ENCODE results near the gene CNOT6. TPM values are rescaled to one million over a fixed set of nuclear protein-coding genes. Genes with fewer than 3 reads are reported as not detected.
"Not testable (repeated sequence)": the region's sequence is repeated elsewhere in the genome, so short reads cannot be mapped to it uniquely, and the experiment has no call there.

Gene CNOT6
- total RNA-seq, 1 donor from 2014 or later = 46.3 TPM

GRCh38 chr5:180495991-180496741, 2.0 kb downstream of the CNOT6 start:
- Mint-ChIP-seq H3K36me3 (ENCODE audit: low read depth, unreplicated experiment) (peaks cover 16% of the 10 kb centered on the region), H3K27me3 (ENCODE audit: unreplicated experiment) (peaks cover 10% of the 10 kb centered on the region), H3K4me1 (ENCODE audit: unreplicated experiment) (peaks cover 34% of the 10 kb centered on the region), H3K4me3 (ENCODE audit: unreplicated experiment) (peak overlapping the region; percentile 59), H3K9me3 (ENCODE audit: unreplicated experiment) (no peaks in the 10 kb centered on the region), H3K27ac (ENCODE audit: unreplicated experiment) (peak overlapping the region; percentile 75)
- DNase-seq (ENCODE audit: low spot score) = no peak
- TF ChIP-seq, protein P1, sequence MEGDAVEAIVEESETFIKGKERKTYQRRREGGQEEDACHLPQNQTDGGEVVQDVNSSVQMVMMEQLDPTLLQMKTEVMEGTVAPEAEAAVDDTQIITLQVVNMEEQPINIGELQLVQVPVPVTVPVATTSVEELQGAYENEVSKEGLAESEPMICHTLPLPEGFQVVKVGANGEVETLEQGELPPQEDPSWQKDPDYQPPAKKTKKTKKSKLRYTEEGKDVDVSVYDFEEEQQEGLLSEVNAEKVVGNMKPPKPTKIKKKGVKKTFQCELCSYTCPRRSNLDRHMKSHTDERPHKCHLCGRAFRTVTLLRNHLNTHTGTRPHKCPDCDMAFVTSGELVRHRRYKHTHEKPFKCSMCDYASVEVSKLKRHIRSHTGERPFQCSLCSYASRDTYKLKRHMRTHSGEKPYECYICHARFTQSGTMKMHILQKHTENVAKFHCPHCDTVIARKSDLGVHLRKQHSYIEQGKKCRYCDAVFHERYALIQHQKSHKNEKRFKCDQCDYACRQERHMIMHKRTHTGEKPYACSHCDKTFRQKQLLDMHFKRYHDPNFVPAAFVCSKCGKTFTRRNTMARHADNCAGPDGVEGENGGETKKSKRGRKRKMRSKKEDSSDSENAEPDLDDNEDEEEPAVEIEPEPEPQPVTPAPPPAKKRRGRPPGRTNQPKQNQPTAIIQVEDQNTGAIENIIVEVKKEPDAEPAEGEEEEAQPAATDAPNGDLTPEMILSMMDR (IDR thresholded peaks at IDR 0.05; ENCODE audit: unreplicated experiment) = no peak

GRCh38 chr5:180496806-180497205, 2.6 kb downstream of the CNOT6 start:
- not testable (repeated sequence) for DNase-seq (ENCODE audit: low spot score); H3K9me3 Mint-ChIP-seq (ENCODE audit: unreplicated experiment); H3K4me3 Mint-ChIP-seq (ENCODE audit: unreplicated experiment); H3K27me3 Mint-ChIP-seq (ENCODE audit: unreplicated experiment); H3K27ac Mint-ChIP-seq (ENCODE audit: unreplicated experiment)
- Mint-ChIP-seq H3K36me3 (ENCODE audit: low read depth, unreplicated experiment) (peaks cover 16% of the 10 kb centered on the region), H3K4me1 (ENCODE audit: unreplicated experiment) (peaks cover 28% of the 10 kb centered on the region)

DNA sequence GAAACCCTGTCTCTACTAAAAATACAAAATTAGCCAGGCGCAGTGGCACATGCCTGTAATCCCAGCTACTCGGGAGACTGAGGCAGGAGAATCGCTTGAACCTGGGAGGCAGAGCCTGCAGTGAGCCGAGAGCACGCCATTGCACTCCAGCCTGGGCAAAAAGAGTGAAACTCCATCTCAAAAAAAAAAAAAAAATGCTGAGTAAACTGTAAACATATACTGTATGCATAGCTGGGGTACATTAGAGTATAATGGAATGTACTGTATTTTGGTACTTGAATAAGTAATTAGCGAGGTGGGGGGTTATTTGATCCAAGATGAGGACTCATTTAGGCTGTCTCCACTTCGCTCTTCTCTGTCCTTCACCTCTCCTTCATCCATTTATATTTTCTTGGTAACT, 3.7 kb downstream of the CNOT6 start:
- Mint-ChIP-seq H3K4me1 (ENCODE audit: unreplicated experiment) (peaks cover 25% of the 10 kb centered on the region), H3K36me3 (ENCODE audit: low read depth, unreplicated experiment) (peaks cover 16% of the 10 kb centered on the region)
- not testable (repeated sequence) for H3K4me3 Mint-ChIP-seq (ENCODE audit: unreplicated experiment); H3K9me3 Mint-ChIP-seq (ENCODE audit: unreplicated experiment); DNase-seq (ENCODE audit: low spot score); H3K27ac Mint-ChIP-seq (ENCODE audit: unreplicated experiment); H3K27me3 Mint-ChIP-seq (ENCODE audit: unreplicated experiment)

GRCh38 chr5:180498378-180498777, 4.2 kb downstream of the CNOT6 start:
- H3K27me3 Mint-ChIP-seq (ENCODE audit: unreplicated experiment) = peaks cover 2% of the 10 kb centered on the region
- H3K9me3 Mint-ChIP-seq (ENCODE audit: unreplicated experiment) = no peaks in the 10 kb centered on the region
- H3K27ac Mint-ChIP-seq (ENCODE audit: unreplicated experiment) = no peak overlapping the region
- no peak overlapping the region for H3K4me3 Mint-ChIP-seq (ENCODE audit: unreplicated experiment)
- TF ChIP-seq, protein P1 (IDR thresholded peaks at IDR 0.05; ENCODE audit: unreplicated experiment) = no peak
- peaks cover 21% of the 10 kb centered on the region for H3K4me1 Mint-ChIP-seq (ENCODE audit: unreplicated experiment)
- no peak for DNase-seq (ENCODE audit: low spot score)
- peaks cover 13% of the 10 kb centered on the region for H3K36me3 Mint-ChIP-seq (ENCODE audit: low read depth, unreplicated experiment)

- H3K4me3 Mint-ChIP-seq (ENCODE audit: unreplicated experiment) = no peak overlapping the region
- no peak overlapping the region for H3K27ac Mint-ChIP-seq (ENCODE audit: unreplicated experiment)
- no peaks in the 10 kb centered on the region for H3K27me3 Mint-ChIP-seq (ENCODE audit: unreplicated experiment)
- no peak for DNase-seq (ENCODE audit: low spot score)
- peaks cover 12% of the 10 kb centered on the region for H3K36me3 Mint-ChIP-seq (ENCODE audit: low read depth, unreplicated experiment)
- peaks cover 16% of the 10 kb centered on the region for H3K4me1 Mint-ChIP-seq (ENCODE audit: unreplicated experiment)
- TF ChIP-seq, protein P1 (IDR thresholded peaks at IDR 0.05; ENCODE audit: unreplicated experiment) = no peak
- no peaks in the 10 kb centered on the region for H3K9me3 Mint-ChIP-seq (ENCODE audit: unreplicated experiment)
These were observed 5.5 kb downstream of the CNOT6 start for GRCh38 chr5:180499684-180500083.

DNA sequence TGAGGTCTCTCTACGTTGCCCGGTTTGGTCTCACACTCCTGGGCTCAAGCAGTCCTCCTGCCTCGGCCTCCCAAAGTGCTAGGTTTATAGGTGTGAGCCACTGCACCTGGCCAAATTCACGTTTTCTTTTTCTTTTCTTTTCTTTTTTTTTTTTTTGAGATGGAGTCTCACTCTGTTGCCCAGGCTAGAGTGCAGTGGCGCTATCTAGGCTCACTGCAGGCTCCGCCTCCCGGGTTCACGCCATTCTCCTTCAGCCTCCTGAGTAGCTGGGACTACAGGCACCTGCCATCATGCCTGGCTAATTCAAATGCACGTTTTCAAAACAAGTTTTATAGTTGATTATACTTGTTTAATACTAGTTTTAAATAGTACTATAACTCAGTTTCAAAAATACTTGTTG, 6.1 kb downstream of the CNOT6 start:
- not testable (repeated sequence) for H3K27ac Mint-ChIP-seq (ENCODE audit: unreplicated experiment); DNase-seq (ENCODE audit: low spot score); H3K27me3 Mint-ChIP-seq (ENCODE audit: unreplicated experiment); H3K9me3 Mint-ChIP-seq (ENCODE audit: unreplicated experiment); H3K4me3 Mint-ChIP-seq (ENCODE audit: unreplicated experiment)
- peaks cover 16% of the 10 kb centered on the region for H3K4me1 Mint-ChIP-seq (ENCODE audit: unreplicated experiment)
- peaks cover 11% of the 10 kb centered on the region for H3K36me3 Mint-ChIP-seq (ENCODE audit: low read depth, unreplicated experiment)
